ENCODE data around the gene FGR.

The FGR gene

DNA sequence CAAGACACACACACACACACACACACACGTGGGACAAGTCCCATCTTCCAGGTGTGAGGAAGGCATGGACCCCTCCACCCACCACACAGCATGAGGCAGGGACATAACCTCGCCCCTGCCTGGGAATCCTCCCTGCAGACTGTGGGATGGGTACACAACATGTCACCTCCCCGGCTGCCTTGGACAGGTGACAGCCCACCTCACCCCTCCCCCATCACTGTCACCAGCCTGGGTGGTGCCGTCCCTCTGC, 71.7 kb downstream of the FGR start:
- no peaks in the 10 kb centered on the region for H3K9me3 ChIP-seq
- peaks cover 22% of the 10 kb centered on the region for H3K36me3 ChIP-seq
- H3K4me2 ChIP-seq = peak overlapping the region; percentile 92
- no peak for TF ChIP-seq Cebpa-rat (IDR thresholded peaks at IDR 0.05)
- H3K4me3 ChIP-seq = no peak overlapping the region
- peaks cover 100% of the 10 kb centered on the region for H4K20me1 ChIP-seq
- peaks cover 100% of the 10 kb centered on the region for H3K4me1 ChIP-seq
- 0 out of 2 replicates have a peak overlapping the region, but pooled peaks have one; percentile 59 for H3K9ac ChIP-seq
- no peaks in the 10 kb centered on the region for H3K27me3 ChIP-seq
- H3K27ac ChIP-seq = peak overlapping the region; percentile 76

DNA sequence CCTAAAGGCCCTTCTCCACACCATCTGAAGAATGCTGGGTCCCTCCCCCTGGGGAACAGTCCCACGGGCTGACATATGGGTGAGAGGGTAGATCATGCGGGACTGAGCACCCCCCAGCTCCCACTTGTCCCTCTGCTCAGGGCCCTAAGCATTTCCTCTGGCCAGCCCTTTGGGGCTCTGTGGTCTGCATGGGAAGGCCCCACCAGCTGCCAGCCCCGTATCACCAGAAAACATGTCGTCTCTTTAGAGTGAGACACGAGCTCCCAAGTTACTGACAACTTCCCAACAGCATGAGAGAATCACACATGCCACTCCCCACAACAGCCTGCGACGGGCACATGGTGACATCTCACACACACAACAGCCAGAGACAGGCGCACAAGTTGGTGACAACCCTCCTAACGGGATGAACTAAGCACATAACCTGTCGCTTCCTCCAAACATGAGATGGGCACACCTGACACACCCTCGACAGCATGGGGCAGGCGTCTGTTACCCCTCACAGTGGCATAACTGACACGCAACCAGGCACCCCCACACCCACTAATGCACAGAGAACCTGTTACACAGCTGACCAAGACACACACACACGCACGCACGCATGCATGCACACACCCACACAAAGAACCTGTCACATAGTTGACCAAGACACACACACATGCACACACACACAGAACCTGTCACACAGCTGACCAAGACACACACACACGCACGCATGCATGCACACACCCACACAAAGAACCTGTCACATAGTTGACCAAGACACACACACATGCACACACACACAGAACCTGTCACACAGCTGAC, 72.2 kb downstream of the FGR start:
- no peaks in the 10 kb centered on the region for H3K9me3 ChIP-seq
- H3K27ac ChIP-seq = peak overlapping the region; percentile 73
- H4K20me1 ChIP-seq = peaks cover 100% of the 10 kb centered on the region
- TF ChIP-seq Cebpa-rat (IDR thresholded peaks at IDR 0.05) = no peak
- H3K4me1 ChIP-seq = peaks cover 100% of the 10 kb centered on the region
- peak overlapping the region; percentile 53; the same call in 1 of the 2 replicates for H3K9ac ChIP-seq
- peak overlapping the region; percentile 92 for H3K4me2 ChIP-seq
- no peaks in the 10 kb centered on the region for H3K27me3 ChIP-seq
- H3K4me3 ChIP-seq = 0 out of 2 replicates have a peak overlapping the region, but pooled peaks have one; percentile 7
- peaks cover 23% of the 10 kb centered on the region for H3K36me3 ChIP-seq
